GF-D8 (cell line): ENCODE measurements around the gene FBRSL1.

Source experiments
- DNase-seq: peaks from one replicate; lab custom pipeline; 2025; lab: John Stamatoyannopoulos, UW

FBRSL1 gene

DNA sequence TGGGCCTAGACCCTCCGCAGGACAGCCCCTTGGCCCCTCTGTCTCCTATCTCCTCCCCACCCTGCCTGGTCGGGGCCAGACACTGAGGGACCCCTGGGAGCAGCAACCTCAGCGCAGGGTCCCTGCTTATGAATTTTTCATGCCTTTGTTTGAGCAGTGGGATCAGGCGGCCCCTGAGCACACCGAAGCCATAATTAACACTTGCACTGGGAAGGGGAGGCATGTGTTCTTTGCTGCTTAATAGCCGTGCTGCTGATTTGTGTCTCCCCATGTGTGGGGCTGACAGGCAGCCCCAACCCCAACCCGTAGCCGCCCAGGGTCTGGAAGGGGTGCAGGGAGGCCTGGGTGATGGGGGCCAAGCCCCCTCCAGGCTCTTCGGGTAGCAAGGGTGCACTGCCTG is 52.7 kb downstream of the FBRSL1 start:
- no peak for DNase-seq

DNA sequence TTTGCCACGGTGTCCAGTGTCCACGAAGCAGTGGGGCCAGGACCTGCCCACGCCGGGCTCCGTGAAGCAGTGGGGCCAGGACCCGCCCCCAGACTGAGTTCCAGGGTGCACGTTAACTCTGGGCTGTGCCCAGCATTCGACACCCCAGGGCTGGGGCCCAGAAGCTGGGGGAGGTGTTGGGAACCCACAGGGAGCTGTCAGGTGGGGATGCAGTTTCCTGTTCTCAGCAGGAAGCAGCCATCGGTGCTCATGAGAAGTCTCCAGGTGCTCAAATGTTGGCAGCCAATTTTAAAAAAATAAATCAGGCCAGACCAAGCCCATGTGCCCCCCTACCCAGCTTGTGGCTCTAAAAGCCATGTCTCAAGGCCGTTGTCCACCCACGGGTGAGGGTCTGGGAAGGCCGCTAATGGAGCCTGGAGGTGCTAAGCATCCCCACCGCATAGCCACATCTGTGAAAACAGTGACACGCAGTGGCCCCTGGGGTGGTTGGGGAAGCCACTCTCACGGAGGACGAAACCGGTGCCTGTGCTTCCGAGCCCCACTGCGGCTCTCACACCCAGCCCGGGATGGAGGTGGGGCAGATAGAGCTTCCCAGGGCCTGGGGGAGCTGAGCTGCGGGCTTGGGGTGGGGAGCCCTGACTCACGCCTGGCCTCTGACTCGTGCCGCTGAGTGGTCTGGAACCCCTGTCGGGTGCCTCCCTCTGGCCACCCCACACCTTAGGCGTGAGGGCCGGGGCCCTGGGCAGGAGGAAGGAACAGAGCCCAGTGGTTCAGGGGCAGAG is 53.5 kb downstream of the FBRSL1 start:
- DNase-seq, result no peak

DNA sequence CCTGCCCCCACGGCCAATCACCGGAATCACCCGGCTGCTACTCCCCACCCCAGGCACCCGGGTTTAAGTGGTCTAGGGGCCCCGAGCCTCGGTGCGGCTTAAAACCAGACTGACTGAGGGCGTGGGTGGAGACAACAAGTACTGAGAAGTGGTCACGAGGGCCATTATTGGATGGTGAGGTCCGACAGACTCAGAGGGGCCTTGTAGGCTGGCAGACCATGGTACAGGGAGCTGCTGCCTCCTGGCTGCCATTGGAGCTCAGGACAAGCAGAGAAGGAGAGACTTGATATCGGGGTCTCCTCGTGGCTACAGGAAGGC is 54.1 kb downstream of the FBRSL1 start:
- DNase-seq, result no peak

DNA sequence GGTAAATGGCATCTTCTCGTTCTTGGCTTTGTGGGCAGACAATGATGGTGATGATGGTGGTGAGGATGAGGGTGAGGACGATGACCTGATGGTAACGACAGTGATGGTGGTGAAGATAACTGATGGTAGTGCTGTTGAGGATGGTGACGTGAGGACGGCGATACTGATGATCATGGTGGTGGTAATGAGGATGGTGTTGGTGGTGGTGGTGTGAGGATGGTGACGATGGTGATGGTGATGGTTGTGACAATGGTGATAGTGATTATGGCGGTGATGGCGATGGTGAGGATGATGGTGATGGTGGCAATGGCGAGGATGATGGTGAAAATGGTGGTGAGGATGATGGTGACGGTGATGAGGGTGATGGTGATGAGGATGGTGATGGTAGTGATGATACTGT is 54.5 kb downstream of the FBRSL1 start:
- DNase-seq, result no peak

DNA sequence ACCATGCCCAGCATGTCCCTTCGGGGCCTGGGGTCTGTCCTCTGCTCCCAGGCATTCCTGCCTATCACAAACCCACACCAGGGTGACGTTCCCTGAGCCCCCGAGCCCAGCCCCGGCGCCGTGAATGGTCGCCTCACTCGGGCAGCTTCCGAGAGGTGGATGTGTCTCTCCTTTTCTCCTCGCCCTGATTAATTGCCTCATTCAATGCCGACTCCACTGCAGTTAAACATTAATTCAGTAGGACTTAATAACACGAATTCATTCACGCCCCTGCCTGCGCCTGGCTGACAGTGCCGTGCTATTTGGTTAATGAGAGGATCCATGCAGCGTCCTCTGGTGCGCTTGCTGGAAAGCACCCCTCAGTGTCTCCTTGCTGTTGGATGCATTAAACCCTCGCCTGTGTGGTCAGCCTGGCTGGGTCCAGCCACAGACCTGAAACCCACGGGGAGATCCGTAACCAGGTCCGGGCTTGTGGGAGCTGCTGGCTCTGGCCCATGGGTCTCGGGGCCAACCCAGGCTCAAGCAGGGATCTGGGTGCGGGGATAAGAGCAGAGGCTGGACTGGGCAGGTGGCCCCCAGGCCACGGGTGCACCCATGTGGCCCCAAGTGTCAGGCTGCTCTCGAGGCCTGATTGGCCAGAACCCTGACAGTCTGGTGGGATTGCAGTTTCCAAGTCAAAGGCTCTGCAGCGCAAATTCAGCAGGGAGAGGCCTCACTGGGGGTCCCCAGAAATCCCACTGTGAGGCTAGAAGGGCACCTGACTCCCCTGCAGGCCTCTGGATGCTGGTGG is 55.4 kb downstream of the FBRSL1 start:
- DNase-seq, result no peak

DNA sequence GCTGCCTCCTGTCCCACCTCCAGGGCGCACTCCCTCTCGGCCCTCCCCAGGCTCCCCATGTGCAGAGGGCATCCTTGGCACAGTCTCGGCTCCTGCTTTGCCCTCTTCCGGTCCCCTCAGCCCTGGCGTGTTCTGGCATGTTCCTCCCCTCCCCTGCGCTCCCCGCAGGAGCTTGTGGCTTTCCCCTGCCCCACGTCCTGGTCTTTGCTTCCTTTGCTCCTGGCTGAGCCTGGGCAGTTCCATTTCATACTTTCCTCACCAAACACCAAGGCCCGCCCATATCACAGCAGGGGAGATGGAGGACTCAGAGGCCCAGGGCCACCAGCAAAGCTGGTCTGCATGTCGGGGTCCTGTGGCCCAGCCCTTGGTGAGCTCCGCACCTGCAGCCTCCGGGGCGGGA is 56.0 kb downstream of the FBRSL1 start:
- no peak for DNase-seq

DNA sequence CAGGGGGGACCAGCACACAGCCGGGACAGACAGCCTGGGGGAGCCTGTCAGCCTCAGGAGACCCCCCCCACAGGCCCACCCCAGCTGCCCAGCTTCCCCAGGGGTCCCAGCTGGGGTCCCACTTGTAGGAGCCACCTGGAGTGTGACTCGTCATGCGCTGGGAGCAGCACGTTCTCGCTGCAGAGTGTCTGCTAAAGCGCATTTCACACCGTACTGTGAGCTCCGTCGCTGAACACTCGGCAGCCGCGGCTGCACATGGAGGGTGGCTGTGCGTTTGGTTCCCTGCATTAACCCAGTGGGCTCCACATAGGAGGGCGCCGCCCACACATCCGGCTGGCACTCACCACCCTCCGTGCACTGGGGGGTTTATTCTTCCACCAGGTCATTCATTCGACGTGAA is 56.7 kb downstream of the FBRSL1 start:
- no peak for DNase-seq

DNA sequence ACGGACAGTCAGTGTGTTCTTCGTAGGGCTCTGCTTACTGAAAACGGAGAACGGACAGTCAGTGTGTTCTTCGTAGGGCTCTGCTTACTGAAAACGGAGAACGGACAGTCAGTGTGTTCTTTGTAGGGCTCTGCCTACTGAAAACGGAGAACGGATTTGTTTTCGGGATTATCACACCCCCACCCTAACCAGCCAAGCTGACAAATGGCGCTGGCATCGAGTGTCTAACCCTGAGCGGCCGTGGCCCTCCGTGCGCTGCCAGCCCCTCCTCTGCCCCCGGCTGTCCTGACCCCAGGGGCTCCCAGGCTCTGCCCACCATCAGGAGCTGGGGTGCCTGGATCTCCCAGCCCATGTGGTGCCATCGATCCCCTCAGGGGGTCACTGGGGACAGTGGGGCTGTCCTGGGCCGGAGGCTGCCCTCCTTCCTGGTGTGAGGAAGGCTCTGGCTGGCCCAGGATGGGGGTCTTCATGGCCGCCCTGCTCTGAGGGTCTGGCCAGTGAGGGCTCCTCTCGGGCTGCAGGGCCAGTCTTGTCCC is 57.3 kb downstream of the FBRSL1 start:
- DNase-seq, result no peak

DNA sequence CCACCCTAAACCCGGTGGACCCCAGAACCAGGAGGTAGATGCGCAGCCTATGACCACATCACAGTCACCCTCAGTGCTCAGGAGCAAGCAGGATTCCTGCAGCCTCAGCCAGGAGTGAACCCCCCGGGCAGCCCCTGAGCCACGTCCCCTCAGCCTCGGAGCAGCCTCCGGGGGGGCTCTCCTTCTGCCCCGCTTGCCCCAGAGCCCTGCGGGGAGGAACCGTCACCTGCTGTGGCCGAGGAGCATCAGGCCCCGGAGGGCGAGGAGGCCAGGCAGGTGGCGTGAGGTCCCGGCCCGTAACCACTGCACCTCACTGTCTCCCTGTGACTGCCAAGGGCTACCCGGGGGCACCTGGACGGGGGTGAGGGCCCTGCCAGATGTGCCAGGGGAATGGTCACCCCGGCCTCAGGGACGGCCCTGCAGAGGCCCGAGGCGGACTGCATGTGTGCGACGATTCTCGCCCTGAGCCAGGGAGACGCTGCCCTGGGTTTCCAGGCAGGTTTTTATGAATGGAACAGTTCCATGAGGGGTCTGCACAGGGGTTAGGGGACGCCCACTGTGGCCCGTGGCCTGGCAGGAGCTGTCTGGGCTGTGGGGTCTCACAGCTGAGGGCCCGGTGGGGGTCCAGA is 58.6 kb downstream of the FBRSL1 start:
- no peak for DNase-seq

DNA sequence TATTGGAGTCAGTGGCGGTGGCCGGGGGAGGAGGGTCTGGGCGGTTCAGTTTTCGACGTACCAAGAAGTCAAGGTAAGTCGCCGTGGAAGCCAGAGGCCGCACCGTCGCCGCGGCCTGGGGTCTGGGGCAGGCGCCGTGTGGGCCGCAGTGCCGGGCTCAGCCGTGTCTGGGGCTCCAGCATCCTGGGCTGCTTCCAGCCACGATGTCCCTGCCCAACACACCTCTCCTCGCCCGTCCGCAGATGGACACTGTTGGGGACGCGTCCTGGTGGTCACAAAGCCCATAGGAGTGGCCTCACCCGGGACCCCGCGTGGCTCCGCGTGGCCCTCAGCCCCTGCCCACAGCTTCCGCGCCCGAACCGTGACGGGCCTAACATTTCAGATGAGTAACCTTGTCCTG is 59.1 kb downstream of the FBRSL1 start:
- no peak for DNase-seq

DNA sequence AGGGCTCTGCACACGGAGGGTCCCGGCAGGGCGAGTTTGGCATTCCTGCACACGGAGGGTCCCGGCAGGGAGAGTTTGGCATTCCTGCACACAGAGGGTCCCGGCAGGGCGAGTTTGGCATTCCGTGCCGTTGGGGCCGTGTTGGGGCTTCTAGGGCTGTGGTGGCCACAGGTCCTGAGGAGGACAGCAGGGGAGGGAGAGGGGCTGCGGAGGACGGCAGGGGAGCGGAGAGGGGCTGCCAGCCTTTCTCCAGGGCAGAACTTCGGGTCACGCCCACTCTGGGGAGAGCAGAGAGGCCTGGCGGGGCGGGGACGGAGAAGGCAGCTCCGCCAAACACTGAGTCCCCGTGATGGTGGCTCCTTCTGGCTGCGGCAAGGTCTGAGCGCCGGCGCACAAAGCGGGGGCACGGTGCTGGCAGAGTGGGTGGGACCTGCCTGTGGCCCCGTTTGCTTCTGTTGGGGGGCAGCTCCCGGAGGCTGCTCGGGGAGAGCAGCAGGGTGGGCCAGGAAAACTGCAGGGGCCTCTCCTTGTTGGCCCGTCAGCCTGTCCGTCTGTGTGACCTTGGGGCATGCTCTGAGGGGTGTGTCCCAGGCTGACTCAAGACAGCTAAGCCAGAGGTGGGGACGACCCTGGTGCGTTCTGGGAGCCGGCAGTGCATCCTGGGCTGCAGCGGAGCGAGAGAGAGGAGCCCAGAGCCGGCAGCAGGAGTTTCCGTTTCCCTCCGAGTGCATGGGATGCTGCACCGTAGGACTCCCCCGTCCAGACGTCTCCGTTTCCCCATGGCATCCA is 60.3 kb downstream of the FBRSL1 start:
- DNase-seq, result no peak

DNA sequence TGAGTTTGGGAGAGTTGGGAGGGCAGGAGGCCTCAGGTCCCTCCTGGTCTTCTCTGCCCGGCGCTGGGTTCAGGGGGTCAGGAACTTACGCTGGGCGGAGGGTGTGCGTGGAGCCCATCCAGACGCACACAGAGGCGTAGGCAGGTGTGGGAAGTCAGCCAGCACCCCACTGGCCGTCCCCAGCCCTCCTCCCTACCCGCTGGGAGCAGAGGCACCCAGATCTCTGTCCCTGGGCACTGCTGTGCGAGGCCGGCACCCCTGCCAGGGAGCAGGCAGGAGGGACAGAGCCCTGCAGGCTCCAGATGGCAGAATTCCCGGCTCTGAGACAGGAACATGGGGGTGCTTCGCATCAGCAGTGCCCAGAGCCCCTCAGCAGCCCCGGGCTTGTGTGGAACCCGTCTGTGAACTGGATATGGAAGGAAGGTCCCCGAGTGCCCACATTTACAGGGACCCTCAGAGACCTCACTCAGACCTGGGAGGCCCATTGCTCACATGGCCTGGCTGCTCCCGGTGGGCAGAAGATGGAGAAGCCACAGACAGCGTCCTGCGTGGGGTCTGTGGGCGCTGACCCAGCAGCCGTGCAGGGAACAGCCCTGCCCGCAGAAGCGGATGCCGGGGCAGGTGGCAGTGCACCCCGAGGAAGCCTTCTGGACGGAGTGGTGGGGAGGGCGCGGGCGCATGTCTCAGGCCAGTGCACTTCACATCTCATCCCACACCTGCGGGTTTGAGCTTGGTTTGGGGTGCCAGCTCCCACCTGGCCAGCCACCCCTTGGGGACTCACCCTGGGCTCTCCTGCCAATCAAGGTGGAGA is 61.1 kb downstream of the FBRSL1 start:
- DNase-seq, result no peak

DNA sequence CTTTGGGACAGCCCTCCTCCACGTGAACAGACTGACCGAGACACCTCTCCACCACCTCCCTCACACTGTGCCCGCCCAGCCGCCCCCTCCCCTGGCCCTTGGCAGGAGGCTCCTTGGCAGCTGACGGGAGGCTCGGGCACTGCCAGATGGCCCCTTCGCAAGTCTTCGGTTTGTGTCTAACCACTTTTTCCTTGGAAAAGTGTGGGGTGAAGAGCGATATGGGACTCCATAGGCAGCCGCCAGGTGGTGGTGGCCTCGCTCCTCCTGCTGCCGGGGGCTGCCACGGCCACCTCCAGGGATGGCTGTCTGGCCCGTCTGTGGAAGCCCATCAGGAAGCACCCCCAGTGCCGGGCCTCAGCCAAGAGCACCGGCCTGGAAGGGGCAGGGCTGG is 61.7 kb downstream of the FBRSL1 start:
- DNase-seq, result no peak

DNA sequence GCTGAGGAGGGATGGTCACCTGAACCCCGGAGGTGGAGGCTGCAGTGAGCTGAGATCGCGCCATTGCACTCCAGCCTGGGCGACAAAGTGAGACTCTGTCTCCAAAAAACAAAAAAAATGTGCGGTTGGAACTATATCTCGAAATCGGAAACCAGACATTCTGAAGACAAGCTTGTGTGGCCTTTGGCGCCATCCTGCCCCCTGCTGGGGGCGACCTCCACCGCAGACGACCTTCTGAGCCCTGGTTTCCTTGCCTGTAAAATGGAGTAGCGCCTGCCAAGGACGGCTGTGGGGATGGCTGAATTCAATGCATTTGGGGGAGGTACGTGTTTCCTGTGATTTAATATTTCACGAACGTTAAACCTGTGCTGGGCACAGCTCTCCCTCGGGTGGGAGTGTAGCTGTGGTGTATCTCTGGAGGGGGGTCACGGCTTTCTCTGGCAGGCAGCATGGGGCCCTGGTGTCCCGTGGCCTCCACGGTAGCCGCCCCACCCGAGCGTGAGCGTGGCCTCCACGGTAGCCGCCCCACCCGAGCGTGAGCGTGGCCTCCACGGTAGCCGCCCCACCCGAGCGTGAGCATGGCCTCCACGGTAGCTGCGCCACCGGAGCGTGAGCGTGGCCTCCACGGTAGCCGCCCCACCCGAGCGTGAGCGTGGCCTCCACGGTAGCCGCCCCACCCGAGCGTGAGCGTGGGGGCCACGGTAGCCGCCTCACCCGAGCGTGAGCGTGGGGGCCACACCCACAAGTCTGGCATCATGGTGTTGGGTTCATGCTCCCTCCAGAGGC is 65.1 kb downstream of the FBRSL1 start:
- DNase-seq, result peak; percentile 29

DNA sequence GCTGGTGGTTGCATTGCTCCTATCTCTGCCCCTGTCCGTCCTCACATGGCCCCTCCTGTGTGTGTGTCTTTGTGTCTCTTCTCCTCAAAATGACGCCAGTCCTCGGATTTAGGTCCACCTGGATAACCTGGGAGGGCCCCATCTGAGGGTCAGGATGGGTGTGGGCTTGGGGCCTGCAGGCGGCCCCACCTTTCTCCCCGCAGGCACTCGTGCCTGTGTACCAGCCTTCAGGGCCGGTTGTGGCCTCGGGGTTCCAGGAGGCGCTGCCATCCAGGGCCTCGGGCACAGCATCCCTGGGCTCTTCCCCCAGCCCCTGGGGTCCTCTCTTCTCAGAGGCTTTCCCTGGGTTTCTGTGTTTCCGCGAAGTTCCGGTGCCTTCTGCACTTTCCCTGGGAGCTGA is 65.7 kb downstream of the FBRSL1 start:
- DNase-seq, result no peak

DNA sequence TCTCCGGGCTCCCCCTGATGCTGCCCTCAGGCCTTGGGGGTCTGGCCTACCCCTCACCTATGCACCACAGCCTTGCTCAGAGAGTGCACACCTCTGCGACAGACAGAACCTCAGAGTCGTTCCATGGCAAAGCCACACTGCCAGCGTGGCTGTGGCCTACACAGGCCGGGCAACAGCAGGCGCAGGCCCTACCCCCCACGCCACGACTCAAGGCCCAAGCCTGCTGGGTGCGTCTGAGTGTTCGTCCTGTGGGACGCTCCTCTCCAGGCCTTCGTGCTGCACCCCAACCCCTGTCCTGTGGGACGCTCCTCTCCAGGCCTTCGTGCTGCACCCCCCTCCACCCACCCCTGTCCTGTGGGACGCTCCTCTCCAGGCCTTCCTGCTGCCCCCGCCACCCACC is 66.3 kb downstream of the FBRSL1 start:
- DNase-seq, result no peak

DNA sequence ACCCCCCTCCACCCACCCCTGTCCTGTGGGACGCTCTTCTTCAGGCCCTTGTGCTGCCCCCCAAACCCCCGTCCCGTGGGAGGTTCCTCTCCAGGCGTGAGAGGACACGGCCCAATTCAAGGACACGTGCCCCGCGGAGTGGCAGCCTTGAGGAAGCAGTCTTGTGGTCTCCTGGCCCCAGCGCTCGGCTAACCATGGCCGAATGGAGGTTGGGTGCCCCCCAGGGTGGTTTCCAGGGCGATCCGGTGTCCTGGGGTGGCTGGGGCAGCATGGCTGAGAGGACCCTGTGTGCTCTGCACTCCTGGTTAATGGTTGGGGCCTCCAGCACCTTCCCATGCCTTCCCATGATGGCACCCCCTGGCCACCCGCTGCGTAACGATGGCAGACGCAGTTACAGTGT is 66.8 kb downstream of the FBRSL1 start:
- DNase-seq, result no peak

DNA sequence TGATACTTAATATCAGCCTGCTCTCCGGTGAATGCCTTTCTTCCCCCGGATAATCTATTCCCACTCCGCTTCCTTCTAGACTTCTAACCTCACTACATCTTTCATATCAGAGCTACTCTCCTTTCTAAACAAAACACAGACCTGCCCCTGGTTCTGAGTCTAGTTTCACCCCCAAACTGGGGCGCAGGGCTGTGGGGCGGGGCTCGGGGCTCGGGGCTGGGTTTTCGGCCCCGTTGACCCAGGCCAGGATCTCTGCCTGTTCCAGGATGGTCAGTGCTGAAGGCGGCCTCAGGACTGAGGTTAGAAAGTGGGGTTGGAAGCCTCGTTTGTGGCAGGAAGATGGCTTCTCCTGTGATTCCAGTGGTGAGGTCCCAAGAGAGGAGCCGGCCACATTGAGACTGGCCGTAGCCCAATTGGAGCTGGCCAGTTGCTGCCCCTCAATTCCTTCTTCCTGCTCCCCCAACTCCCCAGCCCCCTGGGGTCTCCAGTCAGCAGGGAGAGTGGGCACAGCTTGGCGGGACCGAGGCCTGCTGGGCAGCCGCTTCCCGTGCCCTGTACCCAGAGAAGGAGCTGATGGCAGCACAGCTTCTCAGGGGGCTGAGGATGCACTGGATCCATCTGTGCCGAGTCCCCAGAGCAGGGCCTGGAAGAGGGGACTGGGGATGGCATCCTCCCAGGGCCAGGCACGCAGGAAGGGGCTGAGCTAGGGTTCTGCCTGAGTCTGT is 67.5 kb downstream of the FBRSL1 start:
- no peak for DNase-seq

DNA sequence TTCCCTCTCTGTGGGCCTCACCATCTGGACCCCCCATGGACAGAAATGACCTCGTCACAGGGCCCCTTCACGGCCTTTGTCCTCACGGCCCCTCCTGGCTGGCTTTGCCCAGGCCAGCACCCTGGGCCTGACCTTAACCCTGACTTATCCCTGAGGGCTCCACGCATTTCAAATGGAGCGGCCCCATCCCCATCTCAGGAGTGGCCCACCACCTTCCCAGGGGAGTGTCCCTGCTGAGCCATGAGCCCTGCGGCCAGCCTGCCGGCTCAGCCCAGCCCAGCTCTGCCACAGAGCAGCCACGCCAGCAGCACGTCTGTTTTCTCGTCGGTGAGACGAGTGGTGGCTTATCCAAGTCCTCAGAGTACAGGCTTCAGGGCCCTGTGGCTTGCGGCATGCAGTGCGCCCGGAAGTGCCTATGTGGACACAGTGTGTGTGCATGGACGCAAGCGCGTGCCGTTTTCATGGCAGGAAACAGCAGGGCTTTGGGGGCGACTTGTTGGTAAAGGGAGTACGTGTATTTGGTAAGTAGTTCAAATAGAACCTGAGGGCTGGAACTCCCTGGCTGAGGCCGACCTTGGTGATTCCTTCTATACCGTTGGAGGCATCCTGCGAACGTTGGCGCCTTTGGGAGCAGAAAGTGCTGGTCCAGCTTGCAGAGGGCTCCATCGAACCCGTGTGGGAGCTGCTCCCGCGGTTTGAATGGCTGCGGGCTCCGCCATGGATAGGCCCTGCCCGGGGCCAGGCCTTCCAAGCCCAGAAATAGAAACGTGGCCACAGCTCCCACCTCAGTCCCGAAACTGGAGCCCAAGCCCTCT is 68.3 kb downstream of the FBRSL1 start:
- DNase-seq, result peak; percentile 95
